ACC112 (cell line): Measurements from ENCODE around the gene IL15.

Source experiments
- H2AFZ ChIP-seq: fragments of 200-600 bp; sonication (generic); one replicate; pipeline ENCODE4 v1.6.0; 2017; ENCODE audit warnings: antibody characterized with exemption, low read length; ENCODE audit not compliant: unreplicated experiment
- H3K27ac ChIP-seq: fragments of 200-600 bp; sonication (generic); 2 replicates; pipeline ENCODE4 v1.5.1; 2014; ENCODE audit warnings: low read depth, mild to moderate bottlenecking, antibody characterized with exemption, low read length, moderate library complexity
- H3K27me3 ChIP-seq: fragments of 200-600 bp; sonication (generic); 2 replicates; pipeline ENCODE4 v1.6.1; 2014; ENCODE audit warnings: mild to moderate bottlenecking, antibody characterized with exemption, low read length, moderate library complexity, mixed read lengths; ENCODE audit not compliant: insufficient read depth
- H3K36me3 ChIP-seq: fragments of 200-600 bp; sonication (generic); 2 replicates; pipeline ENCODE4 v1.6.1; 2016; ENCODE audit warnings: mild to moderate bottlenecking, antibody characterized with exemption, low read length, moderate library complexity, mixed read lengths; ENCODE audit not compliant: insufficient read depth
- H3K4me1 ChIP-seq: fragments of 200-600 bp; sonication (generic); one replicate; pipeline ENCODE4 v1.6.1; 2016; ENCODE audit warnings: low read length, mixed read lengths; ENCODE audit not compliant: insufficient read depth, unreplicated experiment, control insufficient read depth
- H3K4me3 ChIP-seq: fragments of 200-600 bp; sonication (generic); 2 replicates; pipeline ENCODE4 v1.5.1; 2014; ENCODE audit warnings: mild to moderate bottlenecking, low read depth, low read length
- H3K79me2 ChIP-seq: fragments of 200-600 bp; sonication (generic); one replicate; pipeline ENCODE4 v1.6.0; 2016; ENCODE audit warnings: low read length; ENCODE audit not compliant: control insufficient read depth, unreplicated experiment, insufficient read depth

Gene IL15

GRCh38 chr4:141768954-141769353 lies 132.6 kb downstream of the IL15 start:
- Histone ChIP-seq H3K79me2 (no peaks in the 10 kb centered on the region), H3K4me3 (0 out of 2 replicates have a peak overlapping the region, but pooled peaks have one; percentile 16), H3K27me3 (no peaks in the 10 kb centered on the region), H3K27ac (peak overlapping the region; percentile 33), H3K4me1 (peaks cover 16% of the 10 kb centered on the region), H3K36me3 (no peaks in the 10 kb centered on the region), H2AFZ (peak overlapping the region; percentile 63)

- Histone ChIP-seq H3K27me3 (no peaks in the 10 kb centered on the region), H3K36me3 (no peaks in the 10 kb centered on the region), H3K27ac (no peak overlapping the region), H3K79me2 (no peaks in the 10 kb centered on the region), H2AFZ (peak overlapping the region; percentile 96), H3K4me3 (no peak overlapping the region), H3K4me1 (peaks cover 16% of the 10 kb centered on the region)
These were observed 135.8 kb downstream of the IL15 start for GRCh38 chr4:141771889-141772830.

GRCh38 chr4:141772838-141773237 lies 136.5 kb downstream of the IL15 start:
- Histone ChIP-seq H3K4me3 (no peak overlapping the region), H3K27ac (no peak overlapping the region), H2AFZ (peak overlapping the region; percentile 73), H3K4me1 (peaks cover 16% of the 10 kb centered on the region), H3K36me3 (no peaks in the 10 kb centered on the region), H3K79me2 (no peaks in the 10 kb centered on the region), H3K27me3 (no peaks in the 10 kb centered on the region)

- Histone ChIP-seq H3K27ac (no peak overlapping the region), H3K4me1 (no peaks in the 10 kb centered on the region), H2AFZ (no peak overlapping the region)
These were observed 145.8 kb downstream of the IL15 start for GRCh38 chr4:141782205-141782604.

More at GRCh38 chr4:141782205-141782604, 145.8 kb downstream of the IL15 start:
- Histone ChIP-seq H3K36me3 (no peaks in the 10 kb centered on the region), H3K4me3 (no peak overlapping the region), H3K27me3 (no peaks in the 10 kb centered on the region), H3K79me2 (no peaks in the 10 kb centered on the region)
